ENCODE results near the gene PCAT6.

DNA sequence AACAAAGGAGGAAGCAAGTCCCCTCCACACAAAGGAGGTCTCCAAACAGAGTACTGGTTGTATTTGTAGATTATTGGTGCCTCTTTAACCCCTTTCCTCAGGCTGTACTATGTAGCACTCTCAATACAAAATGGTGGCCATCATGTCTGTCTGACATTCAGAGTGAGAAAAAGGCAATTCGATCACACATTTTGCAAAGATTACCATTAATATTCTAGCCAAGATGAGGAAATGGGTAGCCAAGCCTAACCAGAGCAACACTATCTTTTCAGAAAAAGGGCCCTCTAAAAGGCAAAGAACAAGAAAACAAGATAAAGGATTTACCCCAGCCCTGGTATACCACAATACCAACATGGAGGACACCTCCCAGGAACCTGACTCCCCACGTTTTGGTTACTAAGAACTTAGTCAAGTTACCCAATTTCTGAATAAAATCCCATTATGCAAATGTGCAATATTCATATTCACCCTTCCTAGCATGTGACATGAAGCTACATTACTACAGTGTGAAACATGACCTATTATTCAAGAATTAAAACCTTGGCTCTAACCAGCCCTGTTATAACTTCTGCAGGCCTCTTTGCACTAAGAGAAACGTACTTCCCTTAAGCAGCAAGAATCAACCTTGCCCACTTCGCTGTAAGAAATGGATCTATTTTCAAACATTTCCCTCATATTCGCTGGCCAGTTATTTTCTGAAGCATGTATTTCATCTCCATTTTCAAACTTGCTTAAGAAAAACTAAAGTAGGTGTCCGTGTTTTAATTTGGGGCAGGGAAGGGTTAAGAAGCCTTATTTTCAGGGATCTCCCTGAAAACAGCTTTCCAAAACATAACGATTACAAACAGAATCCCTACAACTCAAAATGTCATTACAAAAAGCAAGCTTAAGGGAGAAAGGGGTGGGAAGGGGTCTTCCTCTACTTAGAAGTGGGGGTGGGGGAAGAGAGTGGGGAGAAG, 4.6 kb upstream of the PCAT6 start:
- no peak for TF ChIP-seq POLR2AphosphoS5 (IDR thresholded peaks at IDR 0.05; ENCODE audit: borderline replicate concordance, low read depth, low read length)
- no peak for TF ChIP-seq EZH2 (IDR thresholded peaks at IDR 0.05)
